HepG2 (cell line): Measurements from ENCODE around the gene ABHD2. TPM values are rescaled to one million over a fixed set of nuclear protein-coding genes. Genes with fewer than 3 reads are reported as not detected.

Experiments used
- ATAC-seq: fragments of 200-7000 bp; cut with Tn5 transposase; 3 replicates; pipeline ENCODE4 v1.9.1; 2020; ENCODE audit warnings: mild to moderate bottlenecking, moderate library complexity
- BruUV-seq: library from RNA; stranded (reverse); fragments of 400-500 nt; replicated peaks from 2 replicates; lab custom pipeline; 2021; lab: Mats Ljungman, UMichigan
- CTCF ChIA-PET: fragments of 300-600 bp; formaldehyde crosslinking; extraction: SDS; loops from one replicate; lab custom pipeline; 2021; ENCODE audit warnings: low total read pairs, inconsistent platforms, low intra/inter-chr PET ratio; lab: Yijun Ruan, JAX
- POLR2A ChIA-PET: fragments of 350-600 bp; sonication (Branson Sonifier 250); formaldehyde crosslinking; loops from one replicate; lab custom pipeline; 2020; ENCODE audit warnings: antibody characterized with exemption, inconsistent platforms; lab: Yijun Ruan, JAX
- DNase-seq: peaks from one replicate; pipeline ENCODE4 v3.0.0-alpha.2; 2015; ENCODE audit warnings: low spot score
- FAIRE-seq: peaks from 3 replicates; lab custom pipeline; 2011; peaks lifted over from hg19 to GRCh38; lab: Jason Lieb, UNC
- H2AFZ ChIP-seq: one replicate; pipeline ENCODE4 v1.6.1; 2011; ENCODE audit warnings: low read length, inconsistent platforms
- H3K27ac ChIP-seq: fragments of 300-600 bp; 3 replicates; pipeline ENCODE4 v1.8.0; 2011; ENCODE audit warnings: mixed run types, mild to moderate bottlenecking, mixed read lengths, low read length, inconsistent platforms; ENCODE audit not compliant: insufficient read depth; ENCODE audit errors: extremely low read length
- H3K27me3 ChIP-seq, 2 experiments: fragments of 200-600 bp in 1 of 2; 2 replicates in 1 of 2; 3 replicates in 1 of 2; pipeline versions ENCODE4 v1.6.0 to v1.8.0; 2011; ENCODE audit warnings: low read length in 2 of 2, mild to moderate bottlenecking in 2 of 2, moderate library complexity in 2 of 2, inconsistent platforms in 1 of 2; ENCODE audit not compliant: insufficient read depth in 2 of 2, control insufficient read depth in 1 of 2
- H3K36me3 ChIP-seq, 2 experiments: fragments of 200-600 bp in 1 of 2; replicated peaks in 1 of 2; 2 replicates in 1 of 2; 3 replicates in 1 of 2; pipeline versions ENCODE4 v1.5.1 to v1.8.0; 2011; ENCODE audit warnings: low read length in 2 of 2, inconsistent platforms in 1 of 2; ENCODE audit not compliant: insufficient read depth in 2 of 2, control insufficient read depth in 1 of 2
- H3K4me1 ChIP-seq: 2 replicates; pipeline ENCODE4 v1.5.1; 2012; ENCODE audit warnings: low read length, inconsistent platforms; ENCODE audit not compliant: insufficient read depth
- H3K4me2 ChIP-seq: 2 replicates; pipeline ENCODE4 v1.6.0; 2011; ENCODE audit warnings: low read depth, low read length, inconsistent platforms
- H3K4me3 ChIP-seq, 3 experiments: fragments of 200-600 bp in 1 of 3; sonication (generic), shearing (Covaris generic) in 1 of 3; replicated peaks in 1 of 3; 2 replicates each; pipeline ENCODE4 v1.5.1; 2011 to 2016; ENCODE audit warnings: low read length in 3 of 3, inconsistent platforms in 2 of 3, low read depth in 2 of 3, mild to moderate bottlenecking in 2 of 3, control low read depth in 1 of 3, mixed read lengths in 1 of 3; ENCODE audit not compliant: insufficient read depth in 1 of 3
- H3K79me2 ChIP-seq: one replicate; pipeline ENCODE4 v1.6.1; 2011; ENCODE audit warnings: low read length, inconsistent platforms; ENCODE audit not compliant: insufficient read depth
- H3K9ac ChIP-seq: 2 replicates; pipeline ENCODE4 v1.6.0; 2011; ENCODE audit warnings: mild to moderate bottlenecking, low read depth, low read length, inconsistent platforms; ENCODE audit not compliant: insufficient read depth
- H3K9me3 ChIP-seq: 2 replicates; pipeline ENCODE4 v1.5.1; 2012; ENCODE audit warnings: mild to moderate bottlenecking, low read length
- H4K20me1 ChIP-seq: 2 replicates; pipeline ENCODE4 v1.6.0; 2011; ENCODE audit warnings: inconsistent platforms, mild to moderate bottlenecking, low read length, moderate library complexity; ENCODE audit not compliant: insufficient read depth
- CREBL2 ChIP-seq: sonication (generic); formaldehyde crosslinking; IDR thresholded peaks from 2 replicates; pipeline ENCODE4 v1.8.1; 2023; ENCODE audit warnings: missing genetic modification reagents, mild to moderate bottlenecking, borderline replicate concordance
- FOXA1 ChIP-seq, 2 experiments: fragments of 450-650 bp in 1 of 2; sonication (generic) in 1 of 2; formaldehyde crosslinking in 1 of 2; IDR thresholded peaks; 2 replicates each; pipeline versions ENCODE4 v1.4.0 to v1.6.1; 2016 to 2020; ENCODE audit warnings: missing genetic modification reagents in 1 of 2
- HNRNPL ChIP-seq: fragments of 200-400 bp; formaldehyde crosslinking; IDR thresholded peaks from 2 replicates; pipeline ENCODE4 v1.6.1; 2017; ENCODE audit warnings: mild to moderate bottlenecking, low read depth, low read length
- PAXIP1 ChIP-seq: sonication (generic); formaldehyde crosslinking; conservative IDR thresholded peaks from 2 replicates; pipeline ENCODE4 v1.4.0; 2020; ENCODE audit warnings: mild to moderate bottlenecking, missing genetic modification reagents, moderate library complexity
- PPARG ChIP-seq: conservative IDR thresholded peaks from 2 replicates; pipeline ENCODE4 v1.6.1; 2016; ENCODE audit warnings: missing biosample characterization, missing genetic modification reagents
- SAFB2 ChIP-seq: sonication (generic); formaldehyde crosslinking; IDR thresholded peaks from 2 replicates; pipeline ENCODE4 v1.5.1; 2020; ENCODE audit warnings: missing genetic modification reagents, low read depth, mild to moderate bottlenecking, borderline replicate concordance
- TARDBP ChIP-seq: sonication (generic); formaldehyde crosslinking; IDR thresholded peaks from 2 replicates; pipeline ENCODE4 v1.8.0; 2022; ENCODE audit warnings: mild to moderate bottlenecking, missing genetic modification reagents
- TCF7 ChIP-seq: sonication (generic); IDR thresholded peaks from 2 replicates; pipeline ENCODE4 v1.6.1; 2016; ENCODE audit warnings: antibody characterized with exemption, low read depth
- ZNF430 ChIP-seq: sonication (generic); formaldehyde crosslinking; IDR thresholded peaks from 2 replicates; pipeline ENCODE4 v1.9.0; 2021; ENCODE audit warnings: mild to moderate bottlenecking, missing genetic modification reagents
- ZNF501 ChIP-seq: sonication (generic); formaldehyde crosslinking; IDR thresholded peaks from 2 replicates; pipeline ENCODE4 v1.5.1; 2020; ENCODE audit warnings: mild to moderate bottlenecking, moderate library complexity, missing genetic modification reagents
- ZNF597 ChIP-seq: sonication (generic); formaldehyde crosslinking; IDR thresholded peaks from 2 replicates; pipeline ENCODE4 v1.5.0; 2020; ENCODE audit warnings: missing genetic modification reagents
- ZNF766 ChIP-seq: sonication (generic); formaldehyde crosslinking; IDR thresholded peaks from 2 replicates; pipeline ENCODE4 v1.5.0; 2020; ENCODE audit warnings: missing genetic modification reagents, borderline replicate concordance
- ZSCAN5A ChIP-seq: sonication (generic); formaldehyde crosslinking; IDR thresholded peaks from 2 replicates; pipeline ENCODE4 v1.8.0; 2022; ENCODE audit warnings: mild to moderate bottlenecking, missing genetic modification reagents, borderline replicate concordance
- WGBS: methylation state at CpG from one replicate; pipeline ENCODE4 v1.1.6; 2017; ENCODE audit warnings: low lambda C conversion rate; 5-methylcytosine and 5-hydroxymethylcytosine counted together
- in situ Hi-C: cut with HindIII; loops from 2 replicates; pipeline ENCODE4 v1.10.0; 2017; ENCODE audit warnings: low pct_unique_long_range_greater_than_20kb; ENCODE audit not compliant: extremely low pct_ligation_motif_present
- intact Hi-C: fragments of 100-400 bp; cut with micrococcal nuclease; formaldehyde crosslinking; loops from one replicate; pipeline ENCODE4 v1.10.0; 2022; ENCODE audit not compliant: unreplicated experiment
- polyA plus RNA-seq, 8 experiments: library from polyadenylated mRNA; depleted of rRNA in 3 of 8; stranded (reverse) in 7 of 8; unstranded in 1 of 8; fragments of >200 nt; fragmentation: Illumina TruSeq in 4 of 8; extraction: Trizol in 4 of 8; gene quantifications; 2 replicates each; pipeline versions ENCODE4 v1.2.1 to v1.2.3, GENCODE V29; 2011 to 2016; ENCODE audit warnings: low read depth in 4 of 8, missing spikeins in 1 of 8, mixed read lengths in 1 of 8; ENCODE audit not compliant: insufficient read depth in 1 of 8
- total RNA-seq, 5 experiments: library from RNA; depleted of rRNA; stranded (reverse); fragments of >200 nt; fragmentation: Illumina TruSeq; extraction: Trizol; gene quantifications; 2 replicates each; pipeline ENCODE4 v1.2.3, GENCODE V29; 2016; ENCODE audit warnings: low read depth in 1 of 5

The ABHD2 gene
- total and polyA plus RNA-seq, 2 of the 13 experiments (the other 11 are each of a cell fraction or from before 2014, with no cell fraction given) = 14.8 to 22.4 TPM

- TF ChIP-seq ZNF501 = peak; percentile 26; the same call in 1 of the 2 replicates
- TF ChIP-seq PAXIP1 (CRISPR knock-in tag) = 0 out of 2 replicates have a peak, but pooled peaks have one; percentile 18
- TF ChIP-seq FOXA1 (IDR thresholded peaks at IDR 0.05) = no peak
- peak; percentile 60; the same call in 1 of the 2 replicates for TF ChIP-seq FOXA1 (CRISPR knock-in tag; IDR thresholded peaks at IDR 0.05)
- TF ChIP-seq TCF7 = no peak
These were observed 83.1 kb downstream of the ABHD2 start (continued) for GRCh38 chr15:89171136-89172072.

GRCh38 chr15:89172921-89173320 is 84.7 kb downstream of the ABHD2 start:
- DNase-seq = no peak
- POLR2A ChIA-PET = no interaction called here
- H3K79me2 ChIP-seq = no peaks in the 10 kb centered on the region
- no peaks in the 10 kb centered on the region for H4K20me1 ChIP-seq
- intact Hi-C loops (loop anchor here (10.0 kb wide), 1 partner anchor 278 kb away; the partner anchor contains the start of gene HAPLN3), in situ Hi-C loops (loop anchor here (5.0 to 10.0 kb wide), 2 partner anchors 36 to 268 kb away; no protein-coding TSS in a partner anchor)
- no peak overlapping the region for H2AFZ ChIP-seq
- H3K36me3 ChIP-seq = peaks cover 6 to 29% of the 10 kb centered on the region in 2 experiments
- H3K9me3 ChIP-seq = no peaks in the 10 kb centered on the region
- H3K4me3 ChIP-seq = no peak overlapping the region
- H3K27ac ChIP-seq = no peak overlapping the region
- no TSS peak for BruUV-seq
- CTCF ChIA-PET = interaction anchor here (2.7 kb wide), 1 partner anchor 115 kb away, joined by 49 read pairs; no protein-coding TSS in a partner anchor
- peaks cover 16% of the 10 kb centered on the region for H3K4me1 ChIP-seq
- no peaks in the 10 kb centered on the region for H3K27me3 ChIP-seq
- H3K4me2 ChIP-seq = no peak overlapping the region
- no peak for FAIRE-seq
- WGBS = 97% methylated on average over 2 of the region's 2 CpGs
- no peak overlapping the region for H3K9ac ChIP-seq
- no peak for ATAC-seq
- TF ChIP-seq ZNF430 (CRISPR knock-in tag) (no peak), PPARG (CRISPR knock-in tag) (no peak), CREBL2 (no peak), ZNF597 (CRISPR knock-in tag) (no peak), TARDBP (CRISPR knock-in tag) (no peak), SAFB2 (CRISPR knock-in tag) (no peak), ZNF766 (CRISPR knock-in tag) (no peak), ZSCAN5A (CRISPR knock-in tag) (no peak), HNRNPL (no peak)
